Astrocyte of the spinal cord (primary cell): ENCODE data around the gene SOS1.
"Not testable (repeated sequence)": the region's sequence is repeated elsewhere in the genome, so short reads cannot be mapped to it uniquely, and the experiment has no call there.

ENCODE experiments used
- DNase-seq: peaks from one replicate; pipeline ENCODE4 v3.0.0; 2011; ENCODE audit warnings: low read depth, low spot score
- H3K4me3 ChIP-seq: 2 replicates; pipeline ENCODE4 v1.5.1; 2011; ENCODE audit warnings: low read depth, mild to moderate bottlenecking, low read length, moderate library complexity
- CTCF ChIP-seq: IDR thresholded peaks from 2 replicates; pipeline ENCODE4 v1.5.1; 2012; ENCODE audit warnings: low read depth, mild to moderate bottlenecking, low read length, inconsistent platforms
- in situ Hi-C: cut with HindIII; loops from 2 replicates; pipeline ENCODE4 v1.10.0; 2017; ENCODE audit warnings: low sequenced_read_pairs

The SOS1 gene

GRCh38 chr2:39146630-39147029 lies 25.8 kb upstream of the SOS1 start:
- in situ Hi-C loops: no loop called here
- no peak for TF ChIP-seq CTCF
- no peak overlapping the region for H3K4me3 ChIP-seq
- DNase-seq: no peak

GRCh38 chr2:39145906-39146421 lies 25.1 kb upstream of the SOS1 start:
- in situ Hi-C loops: no loop called here
- no peak overlapping the region for H3K4me3 ChIP-seq
- no peak for TF ChIP-seq CTCF
- no peak for DNase-seq

DNA sequence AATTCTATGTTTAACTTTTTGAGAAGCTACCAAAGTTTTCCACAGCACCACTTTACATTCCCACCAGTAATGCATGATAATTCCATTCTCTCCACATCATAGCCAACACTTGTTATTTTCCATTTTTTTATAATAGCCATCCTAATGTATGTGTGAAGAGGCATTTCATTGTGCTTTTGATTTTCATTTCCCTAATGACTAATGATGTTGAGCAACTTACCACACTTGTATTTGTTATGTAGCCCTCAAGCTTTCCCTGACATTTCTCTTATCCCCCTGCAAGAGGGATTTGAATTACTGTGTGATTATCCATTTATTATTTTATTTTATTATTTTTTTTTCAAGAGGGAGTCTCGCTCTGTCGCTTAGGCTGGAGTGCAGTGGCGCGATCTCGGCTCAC lies 23.6 kb upstream of the SOS1 start:
- DNase-seq: no peak
- in situ Hi-C loops: no loop called here
- no peak overlapping the region for H3K4me3 ChIP-seq
- no peak for TF ChIP-seq CTCF

DNA sequence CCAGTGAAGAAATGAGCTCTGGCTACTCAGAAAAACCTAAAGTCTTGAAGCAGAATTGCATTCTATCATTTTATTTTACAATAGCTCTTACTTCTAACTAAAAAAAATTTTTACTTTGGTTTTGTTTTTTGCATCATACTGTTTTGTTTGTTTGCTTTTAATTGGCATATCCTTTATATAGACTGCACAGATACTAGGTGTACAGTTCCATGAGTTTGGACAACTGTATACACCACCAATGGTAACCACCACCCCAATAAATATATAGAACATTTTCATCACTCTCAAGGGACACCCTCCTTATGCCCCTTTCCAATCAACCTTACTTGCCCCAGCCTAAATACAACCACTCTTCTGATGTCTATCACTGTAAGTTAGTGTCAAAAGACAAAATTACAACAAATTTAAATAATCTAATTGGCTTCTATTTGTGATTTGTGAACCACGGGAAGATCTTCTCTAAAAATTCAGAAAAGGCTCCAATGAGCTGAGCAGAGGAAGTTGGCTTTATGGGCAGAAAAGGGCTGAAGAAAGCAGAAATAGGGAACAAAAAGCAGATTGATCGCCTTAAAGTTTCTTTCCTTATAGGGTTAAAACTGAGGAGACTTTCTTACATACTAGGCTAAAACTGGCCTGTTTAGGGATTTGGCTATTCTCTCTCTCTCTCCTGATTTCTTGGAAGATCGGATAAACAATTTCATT lies 22.2 kb upstream of the SOS1 start:
- TF ChIP-seq CTCF: no peak
- in situ Hi-C loops: no loop called here
- no peak overlapping the region for H3K4me3 ChIP-seq
- no peak for DNase-seq

DNA sequence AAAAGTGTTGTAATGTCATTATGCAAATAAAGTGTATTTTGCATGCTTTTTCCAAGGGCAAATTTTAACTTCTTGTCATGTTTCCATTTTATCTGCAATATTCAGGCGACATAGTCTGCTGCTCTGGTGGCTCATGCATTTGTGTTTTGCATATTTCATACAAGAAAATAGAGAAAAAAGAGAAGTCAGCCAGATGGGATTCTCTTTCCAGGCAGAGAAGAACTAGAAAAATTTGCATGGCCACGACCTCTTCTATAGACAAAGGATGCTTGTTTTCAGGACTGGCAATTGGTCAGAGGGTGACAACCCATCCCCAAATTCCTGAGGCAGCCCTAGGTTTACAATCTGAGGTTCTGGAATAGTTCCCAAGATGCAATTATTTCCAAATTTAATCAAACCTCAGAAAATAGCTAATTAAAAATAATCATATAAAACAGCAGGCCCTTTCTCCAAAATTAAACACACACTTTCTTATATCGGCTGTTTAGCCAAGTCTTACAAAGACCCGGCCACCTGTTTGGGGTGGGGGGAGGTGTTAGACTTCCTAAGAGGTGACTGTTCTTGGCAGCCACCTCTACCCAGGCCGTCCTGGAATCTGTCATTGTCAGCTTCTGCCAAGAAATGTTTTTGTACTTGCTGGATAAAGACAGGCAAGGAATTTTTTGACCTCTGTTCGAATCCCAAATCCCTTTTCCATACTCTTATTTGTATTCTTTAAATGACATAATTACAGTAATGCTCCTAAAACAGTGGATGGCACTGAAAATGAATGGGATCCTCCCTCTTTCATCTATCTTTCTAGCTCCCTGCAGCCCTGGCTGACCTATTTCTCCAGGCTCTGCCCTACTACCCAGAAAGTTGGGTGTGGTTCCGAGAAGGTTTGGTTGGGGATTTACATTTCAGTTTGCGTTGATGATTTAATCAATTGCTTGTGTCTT lies 20.8 kb upstream of the SOS1 start:
- no peak for DNase-seq
- no peak for TF ChIP-seq CTCF
- no peak overlapping the region for H3K4me3 ChIP-seq
- in situ Hi-C loops: no loop called here

DNA sequence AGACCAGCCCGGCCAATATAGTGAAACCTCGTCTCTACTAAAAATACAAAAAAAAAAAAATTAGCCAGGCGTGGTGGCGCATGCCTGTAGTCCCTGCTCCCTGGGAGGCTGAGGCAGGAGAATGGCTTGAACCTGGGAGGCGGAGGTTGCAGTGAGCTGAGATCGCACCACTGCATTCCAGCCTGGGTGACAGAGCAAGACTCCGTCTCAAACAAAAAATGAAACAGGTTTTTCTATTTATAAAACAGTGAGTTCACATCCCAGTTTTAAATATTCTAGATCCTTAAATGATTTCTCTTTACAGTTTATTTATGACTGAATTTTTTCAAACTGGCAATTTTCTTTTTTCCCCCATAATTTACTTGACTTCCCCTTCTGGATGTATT lies 20.1 kb upstream of the SOS1 start:
- DNase-seq, H3K4me3 ChIP-seq, in situ Hi-C loops: not testable (repeated sequence)
